GM19025 (cell line): ENCODE results near the gene KANSL1.

Experiments used
- ATAC-seq: cut with Tn5 transposase; IDR thresholded peaks from one replicate; pipeline ENCODE4 v1.9.1; 2021; ENCODE audit warnings: mild to moderate bottlenecking, low read depth, moderate library complexity; ENCODE audit not compliant: unreplicated experiment

Gene KANSL1

DNA sequence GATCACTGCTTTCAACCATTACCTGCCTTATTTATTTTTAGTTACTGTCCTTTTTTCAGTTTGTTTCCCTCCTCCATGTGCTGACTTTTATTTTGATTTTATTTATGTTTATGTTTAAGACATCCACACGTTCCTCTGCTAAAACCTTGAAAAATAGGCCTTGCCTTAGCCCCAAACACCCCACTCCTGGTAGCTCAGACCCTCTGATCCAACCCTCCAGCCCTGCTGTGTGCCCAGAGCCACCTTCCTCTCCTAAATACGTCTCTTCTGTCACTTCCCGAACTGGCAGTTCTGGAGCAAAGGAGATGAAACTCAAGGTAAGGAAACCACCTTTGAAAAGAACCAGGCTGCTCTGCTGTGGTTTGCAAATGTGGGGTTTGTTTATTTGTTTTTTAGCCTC, 203.5 kb downstream of the KANSL1 start:
- no peak for ATAC-seq

DNA sequence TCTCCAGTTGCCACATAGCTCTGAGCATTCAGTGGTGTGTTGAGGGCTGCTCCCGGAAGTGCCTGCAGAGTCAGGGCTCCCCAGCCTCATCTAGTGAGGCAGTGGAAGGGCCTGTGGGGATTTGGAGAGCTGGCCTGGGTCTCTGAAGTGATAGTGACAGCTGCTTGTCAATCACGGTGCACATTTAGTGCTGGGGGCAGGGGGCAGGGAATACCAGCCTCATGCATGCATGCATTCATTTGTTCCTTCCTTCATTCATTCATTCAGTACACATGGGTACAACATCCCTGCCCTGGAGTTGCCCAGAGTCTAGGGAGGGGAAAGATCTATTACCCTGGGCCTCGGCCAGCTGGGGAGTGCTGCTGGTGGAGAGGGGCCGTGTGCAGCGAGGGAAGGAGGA, 205.5 kb downstream of the KANSL1 start:
- no peak for ATAC-seq

DNA sequence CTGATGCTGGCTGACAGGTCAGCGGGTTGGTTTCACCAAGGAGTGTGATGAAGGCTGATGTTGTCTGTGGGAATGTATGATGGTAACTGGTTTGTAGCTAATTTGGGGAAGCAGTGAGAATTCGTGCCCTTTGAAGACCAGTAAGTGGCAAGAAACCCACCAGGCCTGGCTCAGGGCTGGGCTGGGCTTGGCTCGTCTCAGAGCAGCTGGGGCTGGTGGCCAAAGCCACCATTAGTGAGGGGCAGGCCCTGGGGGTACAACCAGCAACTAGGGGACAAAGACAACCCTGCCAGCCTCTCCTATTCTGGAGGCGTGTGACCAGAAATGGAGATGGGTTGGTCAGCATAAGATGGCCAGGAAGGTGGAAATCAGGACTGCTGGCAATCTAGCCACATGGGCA, 207.2 kb downstream of the KANSL1 start:
- no peak for ATAC-seq

DNA sequence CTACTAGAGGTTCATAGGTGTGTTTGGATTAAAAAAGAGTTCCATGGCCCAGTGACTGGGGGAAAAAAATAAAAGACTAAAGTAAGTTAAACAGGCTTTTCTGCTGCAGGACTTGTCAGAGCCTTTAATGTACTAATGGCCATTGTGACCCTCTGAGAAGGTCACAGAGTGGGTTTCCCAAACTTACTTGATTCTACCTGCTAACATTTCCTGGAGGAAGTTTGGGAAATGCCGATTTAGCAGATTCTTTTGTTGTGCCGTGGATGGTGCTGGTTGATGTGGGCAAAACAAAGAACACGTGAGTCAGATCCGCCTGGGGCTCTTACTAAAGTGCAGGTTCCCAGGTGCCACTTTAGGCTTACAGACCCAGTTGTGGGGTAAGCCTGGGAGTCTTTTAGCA, 207.8 kb downstream of the KANSL1 start:
- no peak for ATAC-seq

DNA sequence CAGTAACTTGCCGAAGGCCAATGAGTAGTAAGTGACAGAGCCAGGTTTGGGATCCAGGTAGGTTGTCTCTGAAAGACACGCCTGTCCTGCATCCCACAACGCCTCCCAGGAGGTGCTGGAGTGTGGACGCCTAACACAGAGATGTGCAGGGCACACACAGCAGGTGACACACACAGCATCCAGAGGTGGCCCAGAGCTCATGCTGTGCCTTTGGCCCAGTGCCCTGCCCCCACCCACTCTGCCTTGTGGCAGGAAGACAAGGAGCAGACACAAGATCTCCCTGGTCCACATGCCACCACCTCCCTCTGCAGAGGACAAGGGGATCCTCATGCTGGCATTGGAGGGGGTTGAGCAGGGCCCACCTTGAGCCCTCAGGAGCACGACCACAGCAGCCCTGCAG, 208.9 kb downstream of the KANSL1 start:
- no peak for ATAC-seq

DNA sequence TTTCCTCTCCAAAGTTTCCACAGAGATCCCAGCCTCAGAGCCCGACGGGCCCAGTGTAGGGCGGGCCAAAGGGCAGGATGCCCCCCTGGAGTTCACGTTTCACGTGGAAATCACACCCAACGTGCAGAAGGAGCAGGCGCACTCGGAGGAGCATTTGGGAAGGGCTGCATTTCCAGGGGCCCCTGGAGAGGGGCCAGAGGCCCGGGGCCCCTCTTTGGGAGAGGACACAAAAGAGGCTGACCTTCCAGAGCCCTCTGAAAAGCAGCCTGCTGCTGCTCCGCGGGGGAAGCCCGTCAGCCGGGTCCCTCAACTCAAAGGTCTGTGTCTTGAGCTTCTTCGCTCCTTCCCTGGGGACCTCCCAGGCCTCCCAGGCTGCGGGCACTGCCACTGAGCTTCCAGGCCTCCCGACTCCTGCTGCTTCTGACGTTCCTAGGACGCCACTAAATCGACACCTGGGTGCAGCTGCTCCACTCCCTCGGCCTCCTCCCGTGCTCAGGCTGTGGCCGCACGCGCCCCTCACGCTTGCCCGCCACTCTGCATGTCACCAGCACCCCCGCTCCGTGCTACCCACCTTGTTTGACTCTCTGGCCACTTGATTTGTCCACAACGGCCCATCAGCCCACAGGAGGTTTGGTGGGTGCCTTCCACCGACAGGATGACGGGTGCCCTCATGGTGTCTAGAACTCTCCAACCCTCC, 209.5 kb downstream of the KANSL1 start:
- no peak for ATAC-seq

DNA sequence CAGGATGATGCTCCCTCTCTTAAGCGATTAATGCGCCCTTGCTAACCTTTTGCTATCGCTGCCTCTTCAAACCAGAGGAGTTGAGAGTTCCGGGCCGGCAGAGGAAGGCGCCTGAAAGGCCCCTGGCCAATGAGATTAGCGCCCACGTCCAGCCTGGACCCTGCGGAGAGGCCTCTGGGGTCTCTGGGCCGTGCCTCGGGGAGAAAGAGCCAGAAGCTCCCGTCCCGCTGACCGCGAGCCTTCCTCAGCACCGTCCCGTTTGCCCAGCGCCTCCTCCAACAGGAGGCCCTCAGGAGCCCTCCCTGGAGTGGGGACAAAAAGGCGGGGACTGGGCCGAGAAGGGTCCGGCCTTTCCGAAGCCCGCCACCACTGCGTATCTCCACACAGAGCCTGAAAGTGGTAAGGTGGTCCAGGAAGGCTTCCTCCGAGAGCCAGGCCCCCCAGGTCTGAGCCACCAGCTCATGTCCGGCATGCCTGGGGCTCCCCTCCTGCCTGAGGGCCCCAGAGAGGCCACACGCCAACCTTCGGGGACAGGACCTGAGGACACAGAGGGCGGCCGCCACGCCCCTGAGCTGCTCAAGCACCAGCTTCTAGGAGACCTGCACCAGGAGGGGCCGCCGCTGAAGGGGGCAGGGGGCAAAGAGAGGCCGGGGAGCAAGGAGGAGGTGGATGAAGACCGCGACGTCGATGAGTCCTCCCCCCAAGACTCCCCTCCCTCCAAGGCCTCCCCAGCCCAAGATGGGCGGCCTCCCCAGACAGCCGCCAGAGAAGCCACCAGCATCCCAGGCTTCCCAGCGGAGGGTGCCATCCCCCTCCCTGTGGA, 210.2 kb downstream of the KANSL1 start:
- ATAC-seq, result no peak

DNA sequence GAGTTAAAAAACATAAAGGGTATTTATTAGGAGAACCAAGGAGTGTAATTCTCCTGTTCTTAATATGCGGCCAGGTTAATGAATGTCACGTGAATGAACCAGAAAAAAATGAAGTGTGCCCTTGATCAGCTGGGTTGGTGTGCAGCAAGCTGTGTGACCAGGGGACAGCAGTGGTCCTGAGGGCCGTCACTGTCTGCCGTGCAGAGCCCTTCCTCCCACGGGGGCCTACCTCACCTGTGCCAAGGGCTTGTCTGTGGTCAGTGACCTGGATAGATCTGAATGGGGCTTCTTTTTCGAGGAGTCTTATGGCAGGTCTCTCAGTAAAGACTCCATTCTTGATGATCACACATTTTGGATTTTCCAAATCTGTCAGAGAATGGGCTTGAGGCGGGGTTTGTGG, 211.9 kb downstream of the KANSL1 start:
- no peak for ATAC-seq

DNA sequence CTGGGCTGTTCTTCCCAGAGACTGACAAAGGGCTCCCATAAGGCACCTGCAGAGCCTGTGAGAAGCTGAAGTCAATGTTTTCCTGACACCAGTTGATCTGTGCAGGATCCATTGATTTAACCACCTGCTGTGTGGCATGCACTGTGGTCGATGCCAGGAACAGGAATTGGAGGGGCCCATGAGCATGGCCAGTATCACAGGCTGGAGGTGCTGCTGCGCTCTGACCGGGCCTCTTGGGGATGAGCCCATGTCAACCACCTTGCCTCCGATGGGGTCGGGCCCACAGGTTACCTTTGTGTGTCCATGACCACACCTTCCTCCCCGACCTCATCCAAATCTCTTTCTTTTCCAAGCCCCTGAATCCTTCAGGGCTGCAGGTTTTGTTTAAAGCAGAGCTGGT, 212.4 kb downstream of the KANSL1 start:
- ATAC-seq, result no peak
